H1 (cell line): Measurements from ENCODE around the gene ZFAND3. TPM values are rescaled to one million over a fixed set of nuclear protein-coding genes. Genes with fewer than 3 reads are reported as not detected.

Experiments used
- CTCF ChIA-PET: fragments of 300-600 bp; sonication (Branson Sonifier 250); formaldehyde crosslinking; loops from one replicate; lab custom pipeline; 2021; ENCODE audit not compliant: partially characterized antibody; lab: Charles Lee
- POLR2A ChIA-PET: fragments of 300-600 bp; sonication (Branson Sonifier 250); formaldehyde crosslinking; loops from one replicate; lab custom pipeline; 2021; ENCODE audit warnings: inconsistent platforms; ENCODE audit not compliant: partially characterized antibody; lab: Charles Lee
- DNase-seq, 2 experiments: peaks; one replicate each; pipeline versions ENCODE4 v3.0.0 to v3.0.0-alpha.2; 2010 to 2022; ENCODE audit warnings: low spot score in 2 of 2, low read depth in 1 of 2, mixed read lengths in 1 of 2
- FAIRE-seq: peaks from 2 replicates; lab custom pipeline; 2011; peaks lifted over from hg19 to GRCh38; lab: Jason Lieb, UNC
- H2AFZ ChIP-seq: 2 replicates; pipeline ENCODE4 v1.8.1; 2012; ENCODE audit warnings: low read length, inconsistent platforms
- H2AK5ac ChIP-seq: 2 replicates; pipeline ENCODE4 v1.6.1; 2013; ENCODE audit warnings: low read depth, low read length
- H2BK120ac ChIP-seq: replicated peaks from 2 replicates; pipeline ENCODE3; 2013; ENCODE audit warnings: low read depth, low read length, inconsistent platforms
- H2BK12ac ChIP-seq: 2 replicates; pipeline ENCODE4 v1.6.1; 2013; ENCODE audit warnings: low read depth, low read length
- H2BK15ac ChIP-seq: 2 replicates; pipeline ENCODE4 v1.6.1; 2013; ENCODE audit warnings: low read length
- H2BK20ac ChIP-seq: 2 replicates; pipeline ENCODE4 v1.6.1; 2013; ENCODE audit warnings: low read length
- H2BK5ac ChIP-seq: 2 replicates; pipeline ENCODE4 v1.6.1; 2013; ENCODE audit warnings: low read depth, low read length
- H3K14ac ChIP-seq: 2 replicates; pipeline ENCODE4 v1.6.1; 2013; ENCODE audit warnings: inconsistent platforms; ENCODE audit not compliant: insufficient read length
- H3K18ac ChIP-seq: 2 replicates; pipeline ENCODE4 v1.6.1; 2013; ENCODE audit warnings: low read length; ENCODE audit errors: extremely low read depth
- H3K23ac ChIP-seq: 2 replicates; pipeline ENCODE4 v1.6.1; 2013; ENCODE audit warnings: inconsistent platforms; ENCODE audit not compliant: insufficient read length
- H3K23me2 ChIP-seq: 2 replicates; pipeline ENCODE4 v1.6.1; 2013; ENCODE audit warnings: low read depth, low read length
- H3K27ac ChIP-seq: 2 replicates; pipeline ENCODE4 v1.6.1; 2011; ENCODE audit warnings: low read depth, low read length, inconsistent platforms
- H3K27me3 ChIP-seq, 4 experiments: replicated peaks in 1 of 4; 1 replicate in 1 of 4; 2 replicates in 3 of 4; pipeline versions ENCODE4 v1.6.1 to v1.8.1; 2011 to 2013; ENCODE audit warnings: low read length in 3 of 4, mild to moderate bottlenecking in 3 of 4, inconsistent platforms in 2 of 4, mixed read lengths in 2 of 4, moderate library complexity in 1 of 4; ENCODE audit not compliant: control insufficient read depth in 3 of 4, insufficient read depth in 3 of 4; ENCODE audit errors: extremely low read depth in 1 of 4
- H3K36me3 ChIP-seq, 4 experiments: 2 replicates each; pipeline versions ENCODE4 v1.6.1 to v1.8.1; 2011 to 2013; ENCODE audit warnings: mild to moderate bottlenecking in 4 of 4, low read length in 3 of 4, moderate library complexity in 2 of 4, control low read depth in 1 of 4, inconsistent platforms in 1 of 4; ENCODE audit not compliant: insufficient read depth in 4 of 4, control insufficient read depth in 2 of 4
- H3K4ac ChIP-seq: replicated peaks from 2 replicates; pipeline ENCODE3; 2013; ENCODE audit warnings: low read length, low read depth, mixed read lengths, inconsistent platforms; ENCODE audit not compliant: insufficient read length
- H3K4me1 ChIP-seq, 4 experiments: replicated peaks in 1 of 4; 1 replicate in 1 of 4; 2 replicates in 3 of 4; pipeline versions ENCODE4 v1.6.1 to v1.8.1; 2011 to 2013; ENCODE audit warnings: low read length in 3 of 4, inconsistent platforms in 2 of 4, mixed read lengths in 1 of 4; ENCODE audit not compliant: insufficient read depth in 4 of 4, control insufficient read depth in 3 of 4
- H3K4me2 ChIP-seq, 2 experiments: 2 replicates each; pipeline versions ENCODE4 v1.6.1 to v1.8.1; 2011 to 2013; ENCODE audit warnings: low read depth in 2 of 2, low read length in 2 of 2, control low read depth in 1 of 2, inconsistent platforms in 1 of 2, mild to moderate bottlenecking in 1 of 2; ENCODE audit not compliant: insufficient read depth in 1 of 2
- H3K4me3 ChIP-seq, 4 experiments: fragments of 200-600, 300-600 bp in 1 of 4; sonication (generic), shearing (Covaris generic), sonication (Bioruptor Twin) in 1 of 4; 2 replicates each; pipeline versions ENCODE4 v1.5.1 to v1.8.1; 2011 to 2016; ENCODE audit warnings: low read length in 4 of 4, low read depth in 3 of 4, control low read depth in 2 of 4, inconsistent platforms in 2 of 4, mild to moderate bottlenecking in 2 of 4, mixed read lengths in 1 of 4, moderate library complexity in 1 of 4; ENCODE audit not compliant: insufficient read depth in 2 of 4; ENCODE audit errors: extremely low read depth in 1 of 4
- H3K56ac ChIP-seq: replicated peaks from 2 replicates; pipeline ENCODE3; 2013; ENCODE audit warnings: low read depth, mild to moderate bottlenecking, mixed read lengths, low read length, inconsistent platforms; ENCODE audit not compliant: insufficient read length
- H3K79me1 ChIP-seq: 2 replicates; pipeline ENCODE4 v1.6.1; 2013; ENCODE audit warnings: low read depth, low read length, control low read depth
- H3K79me2 ChIP-seq, 2 experiments: 2 replicates each; pipeline versions ENCODE4 v1.6.1 to v1.8.1; 2012 to 2013; ENCODE audit warnings: low read length in 2 of 2, mild to moderate bottlenecking in 2 of 2, inconsistent platforms in 1 of 2; ENCODE audit not compliant: insufficient read depth in 2 of 2, control insufficient read depth in 1 of 2
- H3K9ac ChIP-seq, 4 experiments: replicated peaks in 1 of 4; 1 replicate in 1 of 4; 2 replicates in 3 of 4; pipeline versions ENCODE4 v1.6.1 to v1.8.1; 2011 to 2013; ENCODE audit warnings: low read depth in 3 of 4, low read length in 3 of 4, control low read depth in 2 of 4, mild to moderate bottlenecking in 2 of 4, moderate library complexity in 2 of 4, inconsistent platforms in 1 of 4; ENCODE audit errors: extremely low read depth in 1 of 4
- H3K9me3 ChIP-seq, 2 experiments: 2 replicates each; pipeline versions ENCODE4 v1.6.1 to v1.8.1; 2012 to 2013; ENCODE audit warnings: mild to moderate bottlenecking in 2 of 2, moderate library complexity in 2 of 2, control low read depth in 1 of 2, inconsistent platforms in 1 of 2, low read depth in 1 of 2, low read length in 1 of 2, mixed read lengths in 1 of 2; ENCODE audit not compliant: insufficient read depth in 2 of 2
- H4K20me1 ChIP-seq, 2 experiments: replicated peaks in 1 of 2; 2 replicates each; pipeline versions ENCODE3 to v1.8.1; 2011 to 2013; ENCODE audit warnings: inconsistent platforms in 2 of 2, low read length in 2 of 2, mild to moderate bottlenecking in 1 of 2; ENCODE audit not compliant: insufficient read depth in 2 of 2, control insufficient read depth in 1 of 2
- H4K5ac ChIP-seq: 2 replicates; pipeline ENCODE4 v1.6.1; 2013; ENCODE audit warnings: low read length, low read depth, mixed read lengths, inconsistent platforms; ENCODE audit not compliant: insufficient read length
- H4K8ac ChIP-seq: 2 replicates; pipeline ENCODE4 v1.8.0; 2013; ENCODE audit warnings: mild to moderate bottlenecking, moderate library complexity, low read length, inconsistent platforms; ENCODE audit not compliant: insufficient read depth; ENCODE audit errors: extremely low read depth
- H4K91ac ChIP-seq: replicated peaks from 2 replicates; pipeline ENCODE3; 2013; ENCODE audit warnings: low read length, mixed read lengths, inconsistent platforms; ENCODE audit not compliant: insufficient read length
- CTBP2 ChIP-seq: IDR thresholded peaks from 2 replicates; pipeline ENCODE4 v1.7.0; 2011; ENCODE audit warnings: borderline replicate concordance, mild to moderate bottlenecking, moderate library complexity, mixed read lengths, low read length; ENCODE audit not compliant: insufficient read depth, insufficient read length
- GTF2F1 ChIP-seq: IDR thresholded peaks from 2 replicates; pipeline ENCODE4 v1.6.1; 2012; ENCODE audit warnings: low read depth, low read length, improper control_type of control experiment, borderline replicate concordance
- SIX5 ChIP-seq: IDR thresholded peaks from 2 replicates; pipeline ENCODE4 v1.6.1; 2011; ENCODE audit warnings: mild to moderate bottlenecking, low read depth, low read length
- SP2 ChIP-seq: IDR thresholded peaks from 2 replicates; pipeline ENCODE4 v1.6.1; 2012; ENCODE audit warnings: mild to moderate bottlenecking, low read length, inconsistent platforms
- SUZ12 ChIP-seq: fragments of 200-600 bp; sonication (generic); IDR thresholded peaks from 2 replicates; pipeline ENCODE4 v1.6.1; 2012; ENCODE audit warnings: mild to moderate bottlenecking, inconsistent platforms, low read length, moderate library complexity, mixed read lengths
- WGBS, 2 experiments: shearing (Covaris generic) in 1 of 2; methylation state at CpG; one replicate each; pipeline versions ENCODE4 v1.1.6 to v1.1.7; 2013 to 2015; ENCODE audit warnings: low lambda C conversion rate in 2 of 2, mixed read lengths in 2 of 2, inconsistent platforms in 1 of 2, low coverage in 1 of 2, missing lambda C conversion rate in 1 of 2; ENCODE audit not compliant: insufficient replicate concordance in 2 of 2, insufficient coverage in 1 of 2, insufficient read length in 1 of 2; ENCODE audit errors: extremely low coverage in 1 of 2, missing lambda C conversion rate in 1 of 2; 5-methylcytosine and 5-hydroxymethylcytosine counted together
- polyA plus RNA-seq, 7 experiments: library from polyadenylated mRNA; depleted of rRNA in 3 of 7; stranded (reverse) in 5 of 7; unstranded in 2 of 7; fragments of >200 nt in 5 of 7; fragments of 200-250 nt in 2 of 7; gene quantifications; 1 replicate in 5 of 7; 2 replicates in 1 of 7; 4 replicates in 1 of 7; pipeline versions ENCODE4 v1.2.1 to v1.2.3, GENCODE V29; 2011 to 2013; ENCODE audit warnings: missing spikeins in 2 of 7, mixed read lengths in 2 of 7
- total RNA-seq: library from RNA; stranded (reverse); fragmentation: NEBNext Ultra II Directional; extraction: Animal tissue kit (Norgen Biotek cat#: 25700); gene quantifications from 2 replicates; pipeline ENCODE4 v1.2.1, GENCODE V29; 2021

Gene ZFAND3
- total and polyA plus RNA-seq, 2 of the 8 experiments (the other 6 are each of a cell fraction or from before 2014, with no cell fraction given) = 13.0 to 51.3 TPM

DNA sequence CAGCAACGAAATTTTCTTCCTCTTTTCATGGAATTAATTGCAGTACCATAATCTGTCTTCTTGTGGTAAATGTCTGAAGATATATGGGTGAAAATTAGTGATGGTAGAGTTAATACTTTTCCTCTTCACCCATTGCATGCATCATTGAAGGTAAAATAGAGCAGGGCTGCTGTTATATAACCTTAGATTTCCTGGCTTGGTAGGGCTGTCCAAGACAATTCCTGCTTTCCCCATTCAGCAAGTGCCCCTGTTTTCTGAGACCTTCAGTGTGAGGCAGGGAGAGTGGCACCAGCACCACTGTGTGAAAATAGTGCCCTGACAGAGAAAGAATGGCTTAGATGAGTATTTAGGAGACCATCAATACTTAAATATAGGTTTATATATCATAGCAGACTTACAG, 202.0 kb downstream of the ZFAND3 start:
- H3K9me3 ChIP-seq = no peaks in the 10 kb centered on the region; a peak in 1 of 4 replicates
- 86% methylated on average over 1 of the region's 1 CpG; no CpG with 5 or more reads in 1 of the 2 experiments for whole genome bisulfite sequencing, 2 experiments
- peaks cover 0 to 20% of the 10 kb centered on the region in 2 experiments; a peak in 2 of 4 replicates for H3K79me2 ChIP-seq
- no peak overlapping the region for H3K23ac ChIP-seq
- H4K20me1 ChIP-seq = peaks cover 0 to 3% of the 10 kb centered on the region in 2 experiments
- no peaks in the 10 kb centered on the region for H3K23me2 ChIP-seq
- no peak overlapping the region for H4K91ac ChIP-seq
- ChIA-PET POLR2A (no interaction called here), CTCF (interaction anchor here (1.2 to 2.6 kb wide), 4 partner anchors 9 to 166 kb away, joined by 3 to 16 read pairs (median 8); no protein-coding TSS in a partner anchor)
- H3K4me2 ChIP-seq = no peak overlapping the region
- H3K27me3 ChIP-seq = no peaks in the 10 kb centered on the region
- H3K27ac ChIP-seq = no peak overlapping the region
- H3K9ac ChIP-seq = no peak overlapping the region
- H3K36me3 ChIP-seq = no peaks in the 10 kb centered on the region
- no peaks in the 10 kb centered on the region for H3K79me1 ChIP-seq
- no peak for FAIRE-seq
- H3K4me1 ChIP-seq = no peaks in the 10 kb centered on the region
- H3K4ac ChIP-seq = no peak overlapping the region
- H2BK15ac ChIP-seq = no peak overlapping the region
- H2BK5ac ChIP-seq = no peak overlapping the region
- no peak overlapping the region for H2AFZ ChIP-seq
- H4K5ac ChIP-seq = no peak overlapping the region
- H3K4me3 ChIP-seq = no peak overlapping the region
- no peak overlapping the region for H2AK5ac ChIP-seq
- H3K14ac ChIP-seq = no peak overlapping the region
- H2BK20ac ChIP-seq = no peak overlapping the region
- no peak for DNase-seq
- no peak overlapping the region for H2BK12ac ChIP-seq
- H3K18ac ChIP-seq = no peak overlapping the region
- H3K56ac ChIP-seq = no peak overlapping the region
- no peak overlapping the region for H4K8ac ChIP-seq
- no peak overlapping the region for H2BK120ac ChIP-seq
- TF ChIP-seq SP2 (no peak), SUZ12 (no peak), CTBP2 (no peak), SIX5 (no peak), GTF2F1 (no peak)
